ENCODE measurements around the gene RFX3. TPM values are rescaled to one million over a fixed set of nuclear protein-coding genes. Genes with fewer than 3 reads are reported as not detected.
A peak's percentile ranks its signal among the peaks of the same experiment; 100 is the strongest.

RFX3 gene
- total RNA-seq, 1 experiment from 2014 or later = 9.9 TPM

GRCh38 chr9:3441197-3441816 lies 84.5 kb downstream of the RFX3 start:
- no peaks in the 10 kb centered on the region for H3K79me1 ChIP-seq (ENCODE audit: insufficient read depth, low read depth, low read length, poor library complexity, severe bottlenecking)
- Mint-ChIP-seq H3K27me3 (ENCODE audit: low read depth) (no peaks in the 10 kb centered on the region), H3K36me3 (ENCODE audit: insufficient read depth in 1 of 3, low read depth in 3 of 3) (peaks cover 0 to 10% (median 0%) of the 10 kb centered on the region in 3 experiments; a peak in 3 of 7 replicates), H3K4me1 (no peaks in the 10 kb centered on the region), H3K27ac (no peak overlapping the region), H3K4me3 (no peak overlapping the region), H3K9me3 (no peaks in the 10 kb centered on the region; a peak in 1 of 5 replicates)
- no peak overlapping the region for H2AK5ac ChIP-seq (ENCODE audit: insufficient read length, low read length)
- H2AFZ ChIP-seq (ENCODE audit: low read length) = no peak overlapping the region
- H3K23ac ChIP-seq (ENCODE audit: insufficient read length, low read depth, low read length) = no peak overlapping the region
- no peak overlapping the region for H3K56ac ChIP-seq (ENCODE audit: insufficient read length, low read depth, low read length)
- no peak overlapping the region for H3K27ac ChIP-seq (ENCODE audit: insufficient read length, low read depth, low read length)
- peak; percentile 42 for DNase-seq
- H3K23me2 ChIP-seq (ENCODE audit: insufficient read length, low read depth, low read length, poor library complexity, severe bottlenecking) = no peaks in the 10 kb centered on the region
- no peak overlapping the region for H2BK12ac ChIP-seq (ENCODE audit: insufficient read length, low read depth, low read length)
- no CpG with 5 or more reads among the region's 7 CpGs for WGBS (ENCODE audit: extremely low coverage, insufficient read length, low lambda C conversion rate)
- no peaks in the 10 kb centered on the region for H3K27me3 ChIP-seq (ENCODE audit: insufficient read depth, low read length)
- no peak overlapping the region for H3K4me2 ChIP-seq (ENCODE audit: insufficient read depth, insufficient read length, low read length)
- H3K14ac ChIP-seq (ENCODE audit: insufficient read depth, low read length) = no peak overlapping the region
- no peak overlapping the region for H2BK20ac ChIP-seq (ENCODE audit: low read depth, low read length, poor library complexity, severe bottlenecking)
- no peak overlapping the region for H3K9ac ChIP-seq (ENCODE audit: extremely low read depth, insufficient read length, low read length)
- H2BK5ac ChIP-seq (ENCODE audit: insufficient read length, low read length) = no peak overlapping the region
- TF ChIP-seq CTCF (conservative IDR thresholded peaks at IDR 0.05) = peak; percentile 77
- no peak overlapping the region for H3K4ac ChIP-seq (ENCODE audit: low read depth, low read length)
- H4K5ac ChIP-seq (ENCODE audit: insufficient read length, low read depth, low read length) = no peak overlapping the region
- H4K20me1 ChIP-seq (ENCODE audit: control insufficient read depth, insufficient read depth, insufficient read length) = no peaks in the 10 kb centered on the region
- no peak overlapping the region for H3T11ph ChIP-seq (ENCODE audit: low read length)
- no peaks in the 10 kb centered on the region for H3K4me1 ChIP-seq (ENCODE audit: insufficient read depth, low read length)
- H2BK120ac ChIP-seq (ENCODE audit: low read depth, low read length, poor library complexity, severe bottlenecking) = no peak overlapping the region
- H4K91ac ChIP-seq (ENCODE audit: insufficient read length, low read depth, low read length) = no peak overlapping the region
- no peaks in the 10 kb centered on the region for H3K9me3 ChIP-seq (ENCODE audit: control insufficient read depth, low read depth, low read length)
- no peak overlapping the region for H2BK15ac ChIP-seq (ENCODE audit: low read depth, low read length)
- H3K79me2 ChIP-seq (ENCODE audit: insufficient read depth, low read length) = no peaks in the 10 kb centered on the region
- H3K18ac ChIP-seq (ENCODE audit: insufficient read length, low read depth, low read length) = no peak overlapping the region
- H4K8ac ChIP-seq (replicated peaks; ENCODE audit: insufficient read length, low read depth, low read length) = no peak overlapping the region

All from H9 (cell line).